Activated CD4-positive, alpha-beta T cell treated with anti-CD3 and anti-CD28 coated beads for 36 hours (primary cell): ENCODE measurements around the gene CADM2. TPM values are rescaled to one million over a fixed set of nuclear protein-coding genes. Genes with fewer than 3 reads are reported as not detected.
"Not testable (repeated sequence)": the region's sequence is repeated elsewhere in the genome, so short reads cannot be mapped to it uniquely, and the experiment has no call there.

Source experiments
- ATAC-seq: fragments of 200-7000 bp; cut with Tn5 transposase; one replicate; pipeline ENCODE4 v1.10.0; 2021; ENCODE audit warnings: mild to moderate bottlenecking, moderate library complexity
- CTCF ChIA-PET: fragments of 350-600 bp; sonication (Branson Sonifier 250); formaldehyde crosslinking; loops from one replicate; lab custom pipeline; 2021; ENCODE audit warnings: antibody characterized with exemption; lab: Charles Lee
- POLR2A ChIA-PET: fragments of 350-600 bp; sonication (Branson Sonifier 250); formaldehyde crosslinking; loops from one replicate; lab custom pipeline; 2021; ENCODE audit warnings: antibody characterized with exemption, inconsistent platforms; lab: Charles Lee
- DNase-seq: peaks from one replicate; pipeline ENCODE4 v3.0.0-alpha.2; 2020
- H3K27ac Mint-ChIP-seq: one replicate; pipeline ENCODE4 v1.8.0; 2021; ENCODE audit warnings: mixed read lengths
- H3K27me3 Mint-ChIP-seq: one replicate; pipeline ENCODE4 v1.8.0; 2021; ENCODE audit warnings: mixed read lengths
- H3K36me3 Mint-ChIP-seq: one replicate; pipeline ENCODE4 v1.8.0; 2021; ENCODE audit warnings: low read depth, mixed read lengths
- H3K4me1 Mint-ChIP-seq: one replicate; pipeline ENCODE4 v1.8.0; 2021; ENCODE audit warnings: mixed read lengths
- H3K4me3 Mint-ChIP-seq: one replicate; pipeline ENCODE4 v1.8.0; 2021; ENCODE audit warnings: mild to moderate bottlenecking, moderate library complexity, mixed read lengths
- H3K9me3 Mint-ChIP-seq: one replicate; pipeline ENCODE4 v1.8.0; 2021; ENCODE audit warnings: low read depth, mixed read lengths
- intact Hi-C, 2 experiments: fragments of 100-400 bp; cut with DNase I in 1 of 2; cut with micrococcal nuclease in 1 of 2; formaldehyde crosslinking; loops; one replicate each; pipeline versions ENCODE4 v1.14.2 to v1.15.1; 2022 to 2024; cut with DNase I, micrococcal nuclease
- total RNA-seq, 2 experiments: library from RNA; stranded (reverse); gene quantifications; one replicate each; pipeline ENCODE4 v1.2.3, GENCODE V29; 2021

Gene CADM2
- total RNA-seq, 2 experiments from 2014 or later = 0.05 to 0.14 TPM

- no peaks in the 10 kb centered on the region for H3K4me1 Mint-ChIP-seq
- ChIA-PET POLR2A (no interaction called here), CTCF (no interaction called here)
- no peak for DNase-seq
- no peak overlapping the region for H3K4me3 Mint-ChIP-seq
- intact Hi-C loops = no loop called here
- no peak for ATAC-seq
- no peaks in the 10 kb centered on the region for H3K27me3 Mint-ChIP-seq
- H3K27ac Mint-ChIP-seq = no peak overlapping the region
- no peaks in the 10 kb centered on the region for H3K36me3 Mint-ChIP-seq
- peaks cover 2% of the 10 kb centered on the region for H3K9me3 Mint-ChIP-seq
These were observed 709.0 kb downstream of the CADM2 start for GRCh38 chr3:85667744-85668143.

GRCh38 chr3:85670634-85671205 is 711.9 kb downstream of the CADM2 start:
- Mint-ChIP-seq H3K27me3 (no peaks in the 10 kb centered on the region), H3K4me3 (no peak overlapping the region), H3K4me1 (no peaks in the 10 kb centered on the region), H3K9me3 (peaks cover 5% of the 10 kb centered on the region), H3K27ac (no peak overlapping the region), H3K36me3 (no peaks in the 10 kb centered on the region)
- DNase-seq (no peak), ATAC-seq (no peak)
- CTCF ChIA-PET = no interaction called here
- intact Hi-C loops = no loop called here
- POLR2A ChIA-PET = no interaction called here

- Mint-ChIP-seq H3K9me3 (peaks cover 5% of the 10 kb centered on the region), H3K4me1 (no peaks in the 10 kb centered on the region), H3K27ac (no peak overlapping the region), H3K4me3 (no peak overlapping the region), H3K27me3 (no peaks in the 10 kb centered on the region), H3K36me3 (no peaks in the 10 kb centered on the region)
- no peak for DNase-seq
- ChIA-PET CTCF (no interaction called here), POLR2A (no interaction called here)
- intact Hi-C loops = no loop called here
- ATAC-seq = no peak
These were observed 714.0 kb downstream of the CADM2 start for GRCh38 chr3:85672761-85673160.

- no peaks in the 10 kb centered on the region for H3K27me3 Mint-ChIP-seq
- no peak overlapping the region for H3K27ac Mint-ChIP-seq
- no peaks in the 10 kb centered on the region for H3K36me3 Mint-ChIP-seq
- ChIA-PET POLR2A (no interaction called here), CTCF (no interaction called here)
- ATAC-seq (no peak), DNase-seq (no peak)
- intact Hi-C loops = no loop called here
- no peaks in the 10 kb centered on the region for H3K4me1 Mint-ChIP-seq
- H3K9me3 Mint-ChIP-seq = no peaks in the 10 kb centered on the region
- H3K4me3 Mint-ChIP-seq = no peak overlapping the region
These were observed 719.9 kb downstream of the CADM2 start for GRCh38 chr3:85678713-85679112.

GRCh38 chr3:85681906-85682305 is 723.1 kb downstream of the CADM2 start:
- no peaks in the 10 kb centered on the region for H3K4me1 Mint-ChIP-seq
- intact Hi-C loops = no loop called here
- no peak for DNase-seq
- no peaks in the 10 kb centered on the region for H3K27me3 Mint-ChIP-seq
- ChIA-PET POLR2A (no interaction called here), CTCF (interaction anchor here (1.2 kb wide), 1 partner anchor 17 kb away, joined by 3 read pairs; no protein-coding TSS in a partner anchor)
- ATAC-seq = no peak
- H3K36me3 Mint-ChIP-seq = no peaks in the 10 kb centered on the region
- H3K4me3 Mint-ChIP-seq = no peak overlapping the region
- H3K9me3 Mint-ChIP-seq = no peaks in the 10 kb centered on the region
- no peak overlapping the region for H3K27ac Mint-ChIP-seq

- POLR2A ChIA-PET = no interaction called here
- Mint-ChIP-seq H3K4me1 (no peaks in the 10 kb centered on the region), H3K36me3 (no peaks in the 10 kb centered on the region), H3K4me3 (no peak overlapping the region), H3K27ac (no peak overlapping the region), H3K27me3 (no peaks in the 10 kb centered on the region), H3K9me3 (peaks cover 5% of the 10 kb centered on the region)
- DNase-seq (no peak), ATAC-seq (no peak)
- CTCF ChIA-PET = no interaction called here
- intact Hi-C loops = no loop called here
These were observed 732.4 kb downstream of the CADM2 start for GRCh38 chr3:85691196-85691595.

GRCh38 chr3:85697156-85697555 is 738.4 kb downstream of the CADM2 start:
- no peak for ATAC-seq

GRCh38 chr3:85706130-85706529 is 747.3 kb downstream of the CADM2 start:
- intact Hi-C loops = no loop called here
- ATAC-seq = no peak
- no peak overlapping the region for H3K27ac Mint-ChIP-seq
- no peaks in the 10 kb centered on the region for H3K4me1 Mint-ChIP-seq
- no peak for DNase-seq
- no peaks in the 10 kb centered on the region for H3K36me3 Mint-ChIP-seq
- H3K4me3 Mint-ChIP-seq = no peak overlapping the region
- ChIA-PET POLR2A (no interaction called here), CTCF (no interaction called here)
- peaks cover 3% of the 10 kb centered on the region for H3K9me3 Mint-ChIP-seq
- H3K27me3 Mint-ChIP-seq = no peaks in the 10 kb centered on the region

More at GRCh38 chr3:85697156-85697555, 738.4 kb downstream of the CADM2 start:
- POLR2A ChIA-PET = no interaction called here
- peaks cover 9% of the 10 kb centered on the region for H3K9me3 Mint-ChIP-seq
- CTCF ChIA-PET = no interaction called here
- intact Hi-C loops = no loop called here
- no peak for DNase-seq
- H3K4me3 Mint-ChIP-seq = no peak overlapping the region
- H3K27ac Mint-ChIP-seq = no peak overlapping the region
- no peaks in the 10 kb centered on the region for H3K27me3 Mint-ChIP-seq
- no peaks in the 10 kb centered on the region for H3K4me1 Mint-ChIP-seq
- no peaks in the 10 kb centered on the region for H3K36me3 Mint-ChIP-seq

GRCh38 chr3:85708325-85708724 is 749.5 kb downstream of the CADM2 start:
- H3K4me1 Mint-ChIP-seq, DNase-seq, H3K27me3 Mint-ChIP-seq, ATAC-seq, H3K27ac Mint-ChIP-seq, H3K9me3 Mint-ChIP-seq, intact Hi-C loops, H3K36me3 Mint-ChIP-seq, CTCF ChIA-PET, H3K4me3 Mint-ChIP-seq, POLR2A ChIA-PET: not testable (repeated sequence)

GRCh38 chr3:85709346-85709892 is 750.6 kb downstream of the CADM2 start:
- H3K9me3 Mint-ChIP-seq = peaks cover 10% of the 10 kb centered on the region
- H3K4me1 Mint-ChIP-seq = no peaks in the 10 kb centered on the region
- intact Hi-C loops = no loop called here
- DNase-seq (no peak), ATAC-seq (no peak)
- H3K27ac Mint-ChIP-seq = no peak overlapping the region
- CTCF ChIA-PET = no interaction called here
- POLR2A ChIA-PET = no interaction called here
- no peaks in the 10 kb centered on the region for H3K27me3 Mint-ChIP-seq
- H3K36me3 Mint-ChIP-seq = no peaks in the 10 kb centered on the region
- no peak overlapping the region for H3K4me3 Mint-ChIP-seq

- no peaks in the 10 kb centered on the region for H3K4me1 Mint-ChIP-seq
- no peaks in the 10 kb centered on the region for H3K36me3 Mint-ChIP-seq
- peaks cover 11% of the 10 kb centered on the region for H3K9me3 Mint-ChIP-seq
- H3K4me3 Mint-ChIP-seq = no peak overlapping the region
- H3K27me3 Mint-ChIP-seq = no peaks in the 10 kb centered on the region
- intact Hi-C loops = no loop called here
- H3K27ac Mint-ChIP-seq = no peak overlapping the region
- ATAC-seq (no peak), DNase-seq (no peak)
- ChIA-PET POLR2A (no interaction called here), CTCF (interaction anchor here (0.6 kb wide), 1 partner anchor 28 kb away, joined by 3 read pairs; no protein-coding TSS in a partner anchor)
These were observed 751.7 kb downstream of the CADM2 start for GRCh38 chr3:85710490-85710889.

GRCh38 chr3:85721409-85722145 is 762.8 kb downstream of the CADM2 start:
- Mint-ChIP-seq H3K27me3 (no peaks in the 10 kb centered on the region), H3K27ac (no peak overlapping the region), H3K9me3 (peaks cover 11% of the 10 kb centered on the region), H3K4me1 (no peaks in the 10 kb centered on the region), H3K4me3 (no peak overlapping the region), H3K36me3 (no peaks in the 10 kb centered on the region)
- intact Hi-C loops = no loop called here
- ATAC-seq = no peak
- DNase-seq = no peak
- ChIA-PET CTCF (no interaction called here), POLR2A (no interaction called here)
